T-helper 2 cell treated with Interferon-gamma antibody and Interleukin-4, amounts not matched to agents 5 μg/mL and 100 μg/mL, for 36 hours (primary cell): ENCODE data around the gene COQ10B.
"Not testable (repeated sequence)": the region's sequence is repeated elsewhere in the genome, so short reads cannot be mapped to it uniquely, and the experiment has no call there.

ENCODE experiments used
- DNase-seq: peaks from one replicate; pipeline ENCODE4 v3.0.0; 2021; ENCODE audit warnings: low spot score
- H3K27ac Mint-ChIP-seq: one replicate; pipeline ENCODE4 v1.8.0; 2021; ENCODE audit warnings: mild to moderate bottlenecking, mixed read lengths
- H3K27me3 Mint-ChIP-seq: one replicate; pipeline ENCODE4 v1.8.0; 2021; ENCODE audit warnings: low read depth, mixed read lengths
- H3K36me3 Mint-ChIP-seq: one replicate; pipeline ENCODE4 v1.8.0; 2021; ENCODE audit warnings: low read depth, mixed read lengths
- H3K4me1 Mint-ChIP-seq: one replicate; pipeline ENCODE4 v1.8.0; 2021; ENCODE audit warnings: low read depth, mixed read lengths
- H3K4me3 Mint-ChIP-seq: one replicate; pipeline ENCODE4 v1.8.0; 2022; ENCODE audit warnings: mild to moderate bottlenecking, moderate library complexity, mixed read lengths
- H3K9me3 Mint-ChIP-seq: one replicate; pipeline ENCODE4 v1.8.0; 2021; ENCODE audit warnings: mixed read lengths

COQ10B gene

DNA sequence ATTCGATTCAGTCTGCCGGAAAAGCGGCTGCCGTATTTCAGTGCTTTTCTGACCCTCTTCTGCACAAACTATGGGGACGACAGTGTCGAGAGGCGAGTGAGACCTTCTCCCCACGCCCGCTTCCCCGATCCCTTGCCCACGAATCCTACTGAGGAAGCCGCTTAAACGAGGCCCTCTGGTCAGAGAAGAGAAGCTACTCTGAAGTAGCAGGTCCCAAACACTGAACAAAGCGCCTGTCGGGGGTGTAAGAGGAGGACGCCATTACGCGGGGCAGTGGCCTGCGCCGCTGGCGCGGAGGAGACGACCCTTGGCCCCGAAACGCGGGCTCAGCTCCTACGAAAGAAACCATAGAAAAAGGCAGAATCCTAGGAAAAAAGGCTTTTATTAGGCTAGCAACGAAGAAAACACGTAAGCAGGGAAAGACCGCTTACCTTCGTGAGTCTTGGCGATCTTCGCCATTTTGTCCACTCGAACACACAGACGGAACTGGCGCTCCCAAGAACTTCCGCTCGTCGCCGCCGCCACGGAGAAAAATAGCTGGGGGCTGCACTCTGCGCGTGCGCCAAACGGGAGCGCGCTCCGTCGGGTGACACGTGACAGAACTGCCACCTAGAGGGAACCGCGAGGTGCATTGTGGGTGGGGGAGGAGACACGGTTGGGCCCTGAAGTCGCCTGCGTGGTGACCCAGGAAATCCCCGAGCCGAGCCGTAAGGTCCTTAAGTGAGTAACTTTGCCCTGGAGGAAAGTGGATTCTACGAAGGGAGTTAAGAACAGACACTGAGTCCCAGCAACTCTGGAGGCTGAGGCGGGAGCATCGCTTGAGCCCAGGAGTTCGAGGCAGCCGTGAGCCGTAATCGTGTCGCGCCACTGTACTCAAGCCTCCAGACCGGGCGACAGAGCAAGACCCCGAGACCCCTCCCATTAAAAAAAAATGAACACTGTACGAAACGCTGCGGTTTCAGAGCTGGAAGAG lies 18.5 kb upstream of the COQ10B start, which contains the start of gene SF3B1:
TSS of gene SF3B1 (minus strand) at position 488 of the 973 bp plus-strand sequence. CDS start at position 459, 29 bp downstream.
- DNase-seq: peak; percentile 100
- peaks cover 39% of the 10 kb centered on the region for H3K4me1 Mint-ChIP-seq
- peaks cover 22% of the 10 kb centered on the region for H3K36me3 Mint-ChIP-seq
- no peaks in the 10 kb centered on the region for H3K27me3 Mint-ChIP-seq
- no peaks in the 10 kb centered on the region for H3K9me3 Mint-ChIP-seq
- peak within 1 kb of the TSS; percentile 100 for H3K27ac Mint-ChIP-seq
- H3K4me3 Mint-ChIP-seq: peak within 1 kb of the TSS; percentile 94

DNA sequence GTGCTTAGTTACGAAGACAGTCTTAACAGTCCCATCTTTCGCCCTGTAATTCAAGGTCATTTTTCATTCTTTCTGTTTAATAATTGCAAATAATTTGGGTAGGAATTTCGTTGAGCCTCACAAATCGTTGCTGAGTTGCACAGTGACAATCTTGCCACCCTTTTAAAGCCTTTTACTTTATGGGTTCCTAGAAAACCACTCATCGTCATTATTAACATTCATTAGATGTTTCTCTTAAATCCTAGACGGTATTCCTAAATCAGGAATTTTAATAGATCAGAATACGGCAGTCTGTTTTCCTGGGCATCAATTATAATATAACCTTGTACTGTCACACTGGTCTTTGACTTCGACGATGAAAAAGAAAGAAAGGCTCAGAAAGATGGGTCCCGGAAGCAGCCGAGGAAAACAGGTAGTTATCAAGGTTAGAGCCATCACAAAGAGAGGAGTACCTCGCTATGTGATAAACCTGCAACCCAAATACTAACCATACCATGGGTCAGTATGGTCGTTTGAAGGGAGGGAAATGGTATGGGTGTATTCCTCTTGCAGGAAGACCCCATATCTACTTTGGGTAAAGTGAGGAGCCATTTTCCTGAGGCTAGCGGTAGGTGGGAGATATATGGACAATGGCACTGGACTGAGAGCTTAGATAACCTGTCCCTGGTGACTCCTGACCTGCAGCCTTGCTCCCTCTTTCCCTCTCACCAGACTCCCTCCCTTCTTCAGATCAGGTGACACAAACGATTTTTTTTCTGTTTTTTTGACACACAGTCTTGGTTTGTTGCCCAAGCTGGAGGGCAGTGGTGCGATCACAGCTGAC lies 17.5 kb upstream of the COQ10B start:
- Mint-ChIP-seq H3K4me1 (peaks cover 29% of the 10 kb centered on the region), H3K4me3 (peak overlapping the region; percentile 94), H3K36me3 (peaks cover 17% of the 10 kb centered on the region), H3K9me3 (no peaks in the 10 kb centered on the region), H3K27ac (peak overlapping the region; percentile 100), H3K27me3 (no peaks in the 10 kb centered on the region)
- no peak for DNase-seq

- H3K27me3 Mint-ChIP-seq: peaks cover 2% of the 10 kb centered on the region
- peaks cover 17% of the 10 kb centered on the region for H3K4me1 Mint-ChIP-seq
- no peak overlapping the region for H3K27ac Mint-ChIP-seq
- H3K4me3 Mint-ChIP-seq: peak overlapping the region; percentile 20
- DNase-seq: no peak
- H3K36me3 Mint-ChIP-seq: peaks cover 12% of the 10 kb centered on the region
- H3K9me3 Mint-ChIP-seq: no peaks in the 10 kb centered on the region
Measured at GRCh38 chr2:197437380-197437779, 16.0 kb upstream of the COQ10B start.

GRCh38 chr2:197442857-197443256 lies 10.5 kb upstream of the COQ10B start:
- no peak for DNase-seq
- Mint-ChIP-seq H3K4me1 (peaks cover 2% of the 10 kb centered on the region), H3K9me3 (no peaks in the 10 kb centered on the region), H3K4me3 (no peak overlapping the region), H3K27ac (no peak overlapping the region), H3K27me3 (peaks cover 10% of the 10 kb centered on the region), H3K36me3 (no peaks in the 10 kb centered on the region)

GRCh38 chr2:197445746-197446145 lies 7.6 kb upstream of the COQ10B start:
- DNase-seq: no peak
- Mint-ChIP-seq H3K4me3 (no peak overlapping the region), H3K4me1 (peaks cover 2% of the 10 kb centered on the region), H3K27ac (no peak overlapping the region), H3K36me3 (no peaks in the 10 kb centered on the region), H3K27me3 (peaks cover 10% of the 10 kb centered on the region), H3K9me3 (no peaks in the 10 kb centered on the region)

GRCh38 chr2:197446844-197447243 lies 6.5 kb upstream of the COQ10B start:
- no peaks in the 10 kb centered on the region for H3K36me3 Mint-ChIP-seq
- H3K9me3 Mint-ChIP-seq: no peaks in the 10 kb centered on the region
- H3K4me3 Mint-ChIP-seq: no peak overlapping the region
- no peak for DNase-seq
- H3K27me3 Mint-ChIP-seq: peaks cover 8% of the 10 kb centered on the region
- no peak overlapping the region for H3K27ac Mint-ChIP-seq
- H3K4me1 Mint-ChIP-seq: peaks cover 4% of the 10 kb centered on the region

DNA sequence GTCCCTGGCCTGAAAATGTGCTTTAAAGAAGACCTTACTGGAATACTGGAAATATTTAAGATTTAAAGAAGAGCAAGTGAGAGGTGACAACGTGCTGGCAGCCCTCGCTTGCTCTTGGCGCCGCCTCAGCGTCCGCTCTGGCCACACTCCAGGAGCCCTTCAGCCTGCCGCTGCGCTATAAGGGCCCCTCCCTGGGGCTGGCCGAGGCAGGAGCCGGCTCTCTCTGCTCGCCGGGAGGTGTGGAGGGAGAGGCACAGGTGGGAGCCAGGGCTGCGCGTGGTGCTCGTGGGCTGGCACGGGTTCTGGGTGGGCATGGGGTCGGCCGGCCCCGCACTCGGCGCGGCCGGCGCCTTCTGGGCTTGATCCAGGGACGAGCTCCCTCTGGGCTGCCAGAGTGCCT lies 2.9 kb upstream of the COQ10B start:
- peaks cover under 1% of the 10 kb centered on the region for H3K27me3 Mint-ChIP-seq
- H3K4me3 Mint-ChIP-seq: no peak overlapping the region
- DNase-seq: no peak
- peaks cover 12% of the 10 kb centered on the region for H3K4me1 Mint-ChIP-seq
- H3K9me3 Mint-ChIP-seq: no peaks in the 10 kb centered on the region
- H3K27ac Mint-ChIP-seq: no peak overlapping the region
- peaks cover 2% of the 10 kb centered on the region for H3K36me3 Mint-ChIP-seq

GRCh38 chr2:197450935-197451358 lies 2.4 kb upstream of the COQ10B start:
- peaks cover 15% of the 10 kb centered on the region for H3K4me1 Mint-ChIP-seq
- not testable (repeated sequence) for H3K4me3 Mint-ChIP-seq, DNase-seq, H3K9me3 Mint-ChIP-seq, H3K36me3 Mint-ChIP-seq, H3K27me3 Mint-ChIP-seq, H3K27ac Mint-ChIP-seq

- H3K27me3 Mint-ChIP-seq: no peaks in the 10 kb centered on the region
Measured at GRCh38 chr2:197452754-197453122, 614 bp upstream of the COQ10B start.

GRCh38 chr2:197453914-197454398 lies 604 bp downstream of the COQ10B start:
- no peaks in the 10 kb centered on the region for H3K27me3 Mint-ChIP-seq
- peak overlapping the region; percentile 99 for H3K27ac Mint-ChIP-seq
- H3K4me1 Mint-ChIP-seq: peaks cover 17% of the 10 kb centered on the region
- no peaks in the 10 kb centered on the region for H3K9me3 Mint-ChIP-seq
- DNase-seq: no peak
- peaks cover 5% of the 10 kb centered on the region for H3K36me3 Mint-ChIP-seq
- peak overlapping the region; percentile 96 for H3K4me3 Mint-ChIP-seq

More at GRCh38 chr2:197452754-197453122, 614 bp upstream of the COQ10B start:
- Mint-ChIP-seq H3K36me3 (peaks cover 5% of the 10 kb centered on the region), H3K4me1 (peaks cover 15% of the 10 kb centered on the region), H3K4me3 (peak overlapping the region; percentile 96), H3K9me3 (no peaks in the 10 kb centered on the region), H3K27ac (peak overlapping the region; percentile 99)
- DNase-seq: no peak

- Mint-ChIP-seq H3K4me1 (peaks cover 21% of the 10 kb centered on the region), H3K27me3 (no peaks in the 10 kb centered on the region), H3K9me3 (no peaks in the 10 kb centered on the region), H3K27ac (peak overlapping the region; percentile 99), H3K36me3 (peaks cover 8% of the 10 kb centered on the region), H3K4me3 (peak overlapping the region; percentile 96)
- no peak for DNase-seq
Measured at GRCh38 chr2:197454923-197455322, 1.6 kb downstream of the COQ10B start.

DNA sequence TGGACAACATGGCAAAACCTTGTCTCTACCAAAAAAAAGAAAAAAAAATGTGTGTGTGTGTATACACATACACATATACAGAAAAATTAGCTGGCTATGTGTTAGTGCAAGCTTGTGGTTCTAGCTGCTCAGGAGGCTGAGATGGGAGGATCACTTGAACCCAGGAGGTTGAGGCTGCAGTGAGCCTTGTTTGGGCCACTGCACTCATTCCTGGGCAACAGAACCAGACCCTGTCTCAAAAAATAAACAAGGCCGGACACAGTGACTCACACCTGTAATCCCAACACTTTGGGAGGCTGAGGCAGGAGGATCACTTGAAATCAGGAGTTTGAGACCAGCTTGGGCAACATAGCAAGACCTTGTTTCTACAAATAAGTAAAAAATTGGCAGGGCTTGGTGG lies 2.1 kb downstream of the COQ10B start:
- Mint-ChIP-seq H3K27ac (no peak overlapping the region), H3K4me1 (peaks cover 22% of the 10 kb centered on the region), H3K36me3 (peaks cover 10% of the 10 kb centered on the region), H3K9me3 (no peaks in the 10 kb centered on the region), H3K4me3 (peak overlapping the region; percentile 27), H3K27me3 (no peaks in the 10 kb centered on the region)
- no peak for DNase-seq

- Mint-ChIP-seq H3K4me3 (no peak overlapping the region), H3K36me3 (peaks cover 27% of the 10 kb centered on the region), H3K9me3 (no peaks in the 10 kb centered on the region), H3K27me3 (no peaks in the 10 kb centered on the region), H3K4me1 (peaks cover 10% of the 10 kb centered on the region), H3K27ac (no peak overlapping the region)
- no peak for DNase-seq
Measured at GRCh38 chr2:197460649-197461048, 7.3 kb downstream of the COQ10B start.

DNA sequence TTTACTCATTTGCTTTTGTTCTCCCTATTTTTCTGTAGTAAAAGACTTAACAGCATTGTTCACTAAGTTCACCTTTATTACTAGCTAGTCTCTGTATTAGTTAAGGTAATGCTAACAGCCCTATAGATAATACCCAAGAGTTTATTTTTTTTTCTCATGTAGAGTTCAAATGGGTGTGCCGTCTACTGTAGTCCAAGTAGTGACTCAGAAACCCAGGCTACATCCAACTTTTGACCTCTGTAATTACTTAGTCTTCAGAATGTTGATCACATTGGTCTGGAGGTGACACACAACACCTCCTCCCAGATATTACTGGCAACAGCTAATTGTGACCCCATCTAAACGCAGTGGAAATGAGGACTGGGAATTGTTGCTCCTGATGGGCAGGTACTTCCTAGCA lies 7.7 kb downstream of the COQ10B start:
- H3K36me3 Mint-ChIP-seq: peaks cover 27% of the 10 kb centered on the region
- H3K4me3 Mint-ChIP-seq: no peak overlapping the region

More for the DNA sequence above, 7.7 kb downstream of the COQ10B start:
- H3K9me3 Mint-ChIP-seq: no peaks in the 10 kb centered on the region
- no peak for DNase-seq
- no peaks in the 10 kb centered on the region for H3K27me3 Mint-ChIP-seq
- H3K27ac Mint-ChIP-seq: no peak overlapping the region
- peaks cover 7% of the 10 kb centered on the region for H3K4me1 Mint-ChIP-seq
